Measurements from ENCODE around the gene PTBP2.

Gene PTBP2

DNA sequence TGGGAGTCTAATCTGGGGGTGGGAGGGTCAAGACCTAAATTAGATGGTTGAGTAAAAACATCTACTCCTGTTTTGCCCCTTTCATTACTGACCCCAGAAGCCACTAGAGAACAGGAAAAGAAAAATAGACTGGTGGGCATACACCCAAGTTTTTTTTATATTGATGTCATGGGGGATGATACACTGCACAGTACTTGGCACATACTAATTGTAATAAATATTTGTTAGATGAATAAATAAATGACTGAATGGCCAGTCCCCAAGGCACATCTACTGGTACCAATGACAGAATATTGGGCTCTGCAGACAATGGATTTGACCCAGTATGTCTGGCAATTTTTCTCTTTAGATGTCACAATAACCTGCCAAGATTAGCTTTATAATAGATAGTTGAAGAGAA is 36.8 kb upstream of the PTBP2 start:
- no peaks in the 10 kb centered on the region for H3K36me3 ChIP-seq (ENCODE audit: control insufficient read depth in 1 of 2, insufficient read depth in 2 of 2, low read length in 2 of 2)
- H3K23ac ChIP-seq (ENCODE audit: low read length) = no peak overlapping the region
- no peak overlapping the region for H4K8ac ChIP-seq (ENCODE audit: low read depth, low read length)
- H3K18ac ChIP-seq (ENCODE audit: low read length) = no peak overlapping the region
- H3K4me2 ChIP-seq (ENCODE audit: low read length) = no peak overlapping the region
- H4K12ac ChIP-seq (ENCODE audit: low read depth, low read length) = no peak overlapping the region
- no peak overlapping the region for H3K9ac ChIP-seq (ENCODE audit: low read length)
- no peaks in the 10 kb centered on the region for H3K79me2 ChIP-seq (ENCODE audit: control insufficient read depth, insufficient read depth, low read length, poor library complexity)
- H3K4me1 ChIP-seq (ENCODE audit: control insufficient read depth in 1 of 2, insufficient read depth in 2 of 2, low read length in 2 of 2) = no peaks in the 10 kb centered on the region
- no peak overlapping the region for H4K91ac ChIP-seq (ENCODE audit: low read depth, low read length)
- H2AFZ ChIP-seq (ENCODE audit: insufficient read depth, low read length, poor library complexity) = no peak overlapping the region
- H3K27me3 ChIP-seq (ENCODE audit: insufficient read depth, low read length) = no peaks in the 10 kb centered on the region
- no peak overlapping the region for H3K4ac ChIP-seq (ENCODE audit: low read depth, low read length)
- DNase-seq = no peak
- no peak overlapping the region for H2BK5ac ChIP-seq (ENCODE audit: low read depth, low read length, poor library complexity)
- no peak overlapping the region for H2BK120ac ChIP-seq (ENCODE audit: insufficient read depth, low read length, poor library complexity)
- no peaks in the 10 kb centered on the region for H3K9me3 ChIP-seq (ENCODE audit: insufficient read depth, low read depth, low read length)
- H3K14ac ChIP-seq (ENCODE audit: low read length) = no peak overlapping the region
- no peak overlapping the region for H3K4me3 ChIP-seq (ENCODE audit: low read depth, low read length)
- H3K27ac ChIP-seq (ENCODE audit: low read depth, low read length) = no peak overlapping the region
- H3K79me1 ChIP-seq (ENCODE audit: low read length) = no peaks in the 10 kb centered on the region
- H2BK12ac ChIP-seq (ENCODE audit: low read length) = no peak overlapping the region
- H2AK5ac ChIP-seq (ENCODE audit: low read length) = no peak overlapping the region

DNA sequence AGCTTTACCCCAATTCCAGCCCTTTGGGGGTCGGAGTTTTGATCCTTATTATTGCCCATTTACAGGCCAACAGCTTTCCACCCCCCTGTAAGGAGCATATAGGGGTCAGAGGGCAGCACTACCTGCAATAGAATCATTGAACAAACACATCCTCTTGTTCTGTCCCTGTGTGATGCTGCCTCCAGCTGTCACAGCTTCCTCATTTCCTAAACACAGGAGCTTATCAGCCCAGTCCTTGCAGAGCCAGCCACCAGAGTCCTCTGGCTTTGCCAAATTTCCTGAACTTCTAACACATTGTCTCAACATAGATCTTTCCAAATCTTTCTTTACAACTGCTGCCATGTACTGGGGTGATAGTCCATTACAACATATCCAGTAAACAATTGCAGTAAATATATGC is 32.8 kb upstream of the PTBP2 start:
- no CpG with 5 or more reads among the region's 1 CpG for WGBS (ENCODE audit: extremely low coverage, insufficient coverage, insufficient read length)
- H2BK12ac ChIP-seq (ENCODE audit: low read length) = no peak overlapping the region
- no peak overlapping the region for H3K14ac ChIP-seq (ENCODE audit: low read length)
- no peak overlapping the region for H3K4me3 ChIP-seq (ENCODE audit: low read depth, low read length)
- no peak for DNase-seq
- no peaks in the 10 kb centered on the region for H3K79me1 ChIP-seq (ENCODE audit: low read length)
- no peaks in the 10 kb centered on the region for H3K36me3 ChIP-seq (ENCODE audit: control insufficient read depth in 1 of 2, insufficient read depth in 2 of 2, low read length in 2 of 2)
- H2AFZ ChIP-seq (ENCODE audit: insufficient read depth, low read length, poor library complexity) = no peak overlapping the region
- H3K23ac ChIP-seq (ENCODE audit: low read length) = no peak overlapping the region
- H4K91ac ChIP-seq (ENCODE audit: low read depth, low read length) = no peak overlapping the region
- no peak overlapping the region for H4K12ac ChIP-seq (ENCODE audit: low read depth, low read length)
- no peak overlapping the region for H3K9ac ChIP-seq (ENCODE audit: low read length)
- no peak overlapping the region for H4K8ac ChIP-seq (ENCODE audit: low read depth, low read length)
- no peak overlapping the region for H2AK5ac ChIP-seq (ENCODE audit: low read length)
- no peaks in the 10 kb centered on the region for H3K27me3 ChIP-seq (ENCODE audit: insufficient read depth, low read length)
- H3K4ac ChIP-seq (ENCODE audit: low read depth, low read length) = no peak overlapping the region
- H3K27ac ChIP-seq (ENCODE audit: low read depth, low read length) = no peak overlapping the region
- H3K4me2 ChIP-seq (ENCODE audit: low read length) = no peak overlapping the region
- H2BK120ac ChIP-seq (ENCODE audit: insufficient read depth, low read length, poor library complexity) = no peak overlapping the region
- no peaks in the 10 kb centered on the region for H3K4me1 ChIP-seq (ENCODE audit: control insufficient read depth in 1 of 2, insufficient read depth in 2 of 2, low read length in 2 of 2)
- H3K18ac ChIP-seq (ENCODE audit: low read length) = no peak overlapping the region
- no peaks in the 10 kb centered on the region for H3K79me2 ChIP-seq (ENCODE audit: control insufficient read depth, insufficient read depth, low read length, poor library complexity)
- H2BK5ac ChIP-seq (ENCODE audit: low read depth, low read length, poor library complexity) = no peak overlapping the region
- H3K9me3 ChIP-seq (ENCODE audit: insufficient read depth, low read depth, low read length) = no peaks in the 10 kb centered on the region

DNA sequence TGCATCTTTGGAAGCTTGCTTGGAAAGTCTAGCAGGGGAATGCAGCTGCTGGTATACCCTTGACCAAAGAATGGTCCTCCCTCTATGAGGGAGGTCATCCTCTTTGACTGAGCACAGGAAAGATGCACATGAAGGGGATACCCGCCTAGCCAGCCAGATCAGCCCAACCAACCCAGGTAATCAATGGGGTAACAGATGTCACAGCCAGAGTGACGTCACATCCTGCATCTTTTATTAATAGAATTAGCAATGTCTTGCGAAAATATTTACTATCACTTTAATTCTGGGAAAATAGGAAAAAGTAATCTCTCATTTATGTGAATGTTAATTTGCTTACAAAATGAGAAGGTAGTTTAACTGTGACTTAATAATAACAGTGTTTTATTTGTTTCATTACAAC is 25.6 kb upstream of the PTBP2 start:
- no peak overlapping the region for H3K9ac ChIP-seq (ENCODE audit: low read length)
- no peak overlapping the region for H3K4me2 ChIP-seq (ENCODE audit: low read length)
- no peak overlapping the region for H2BK5ac ChIP-seq (ENCODE audit: low read depth, low read length, poor library complexity)
- no peak overlapping the region for H4K12ac ChIP-seq (ENCODE audit: low read depth, low read length)
- no peaks in the 10 kb centered on the region for H3K36me3 ChIP-seq (ENCODE audit: control insufficient read depth in 1 of 2, insufficient read depth in 2 of 2, low read length in 2 of 2)
- H3K27me3 ChIP-seq (ENCODE audit: insufficient read depth, low read length) = no peaks in the 10 kb centered on the region
- H2BK12ac ChIP-seq (ENCODE audit: low read length) = no peak overlapping the region
- H3K23ac ChIP-seq (ENCODE audit: low read length) = no peak overlapping the region
- no CpG with 5 or more reads among the region's 3 CpGs for WGBS (ENCODE audit: extremely low coverage, insufficient coverage, insufficient read length)
- no peak overlapping the region for H2AK5ac ChIP-seq (ENCODE audit: low read length)
- no peaks in the 10 kb centered on the region for H3K4me1 ChIP-seq (ENCODE audit: control insufficient read depth in 1 of 2, insufficient read depth in 2 of 2, low read length in 2 of 2)
- H3K9me3 ChIP-seq (ENCODE audit: insufficient read depth, low read depth, low read length) = no peaks in the 10 kb centered on the region
- H3K14ac ChIP-seq (ENCODE audit: low read length) = no peak overlapping the region
- no peak overlapping the region for H4K91ac ChIP-seq (ENCODE audit: low read depth, low read length)
- no peaks in the 10 kb centered on the region for H3K79me2 ChIP-seq (ENCODE audit: control insufficient read depth, insufficient read depth, low read length, poor library complexity)
- H2BK120ac ChIP-seq (ENCODE audit: insufficient read depth, low read length, poor library complexity) = no peak overlapping the region
- no peak overlapping the region for H4K8ac ChIP-seq (ENCODE audit: low read depth, low read length)
- H3K4ac ChIP-seq (ENCODE audit: low read depth, low read length) = no peak overlapping the region
- no peaks in the 10 kb centered on the region for H3K79me1 ChIP-seq (ENCODE audit: low read length)
- H2AFZ ChIP-seq (ENCODE audit: insufficient read depth, low read length, poor library complexity) = no peak overlapping the region
- no peak overlapping the region for H3K18ac ChIP-seq (ENCODE audit: low read length)
- H3K27ac ChIP-seq (ENCODE audit: low read depth, low read length) = no peak overlapping the region
- DNase-seq = no peak
- no peak overlapping the region for H3K4me3 ChIP-seq (ENCODE audit: low read depth, low read length)

DNA sequence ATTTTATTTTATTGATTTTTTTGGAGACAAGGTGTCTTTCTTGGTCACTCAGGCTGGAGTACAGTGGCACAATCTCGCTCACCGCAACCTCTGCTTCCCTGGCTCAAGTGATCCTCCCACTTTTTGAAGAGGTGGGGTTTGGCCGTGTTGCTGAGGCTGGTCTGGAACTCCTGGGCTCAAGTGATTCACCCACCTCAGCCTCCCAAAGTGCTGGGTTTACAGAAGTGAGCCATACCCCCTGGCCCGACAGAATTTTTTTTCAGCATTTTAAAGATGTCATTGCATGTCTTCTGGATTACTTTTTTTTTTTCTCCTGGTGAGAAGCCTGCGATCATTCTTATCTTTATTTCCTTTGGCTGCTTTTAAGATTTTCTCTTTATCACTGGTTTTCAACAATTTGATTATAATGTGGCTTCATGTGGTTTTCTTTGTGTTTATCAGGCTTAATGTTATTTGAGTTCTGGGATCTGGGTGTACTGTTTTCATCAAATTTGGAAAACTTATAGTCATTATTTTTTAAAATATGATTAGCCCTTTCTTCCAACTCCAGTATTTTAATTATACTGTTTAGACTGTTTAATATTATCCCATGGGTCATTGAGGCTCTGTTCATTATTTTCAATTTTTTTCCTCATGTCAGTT is 23.1 kb upstream of the PTBP2 start:
- Histone ChIP-seq H2BK5ac (ENCODE audit: low read depth, low read length, poor library complexity) (no peak overlapping the region), H2AK5ac (ENCODE audit: low read length) (no peak overlapping the region), H2BK120ac (ENCODE audit: insufficient read depth, low read length, poor library complexity) (no peak overlapping the region), H2BK12ac (ENCODE audit: low read length) (no peak overlapping the region), H4K8ac (ENCODE audit: low read depth, low read length) (no peak overlapping the region), H3K4ac (ENCODE audit: low read depth, low read length) (no peak overlapping the region), H4K91ac (ENCODE audit: low read depth, low read length) (no peak overlapping the region), H3K79me1 (ENCODE audit: low read length) (no peaks in the 10 kb centered on the region), H4K12ac (ENCODE audit: low read depth, low read length) (no peak overlapping the region), H3K4me1 (ENCODE audit: control insufficient read depth in 1 of 2, insufficient read depth in 2 of 2, low read length in 2 of 2) (no peaks in the 10 kb centered on the region), H3K9me3 (ENCODE audit: insufficient read depth, low read depth, low read length) (no peaks in the 10 kb centered on the region), H3K36me3 (ENCODE audit: control insufficient read depth in 1 of 2, insufficient read depth in 2 of 2, low read length in 2 of 2) (no peaks in the 10 kb centered on the region), H3K23ac (ENCODE audit: low read length) (no peak overlapping the region), H3K4me3 (ENCODE audit: low read depth, low read length) (no peak overlapping the region), H3K27me3 (ENCODE audit: insufficient read depth, low read length) (no peaks in the 10 kb centered on the region), H3K4me2 (ENCODE audit: low read length) (no peak overlapping the region), H3K79me2 (ENCODE audit: control insufficient read depth, insufficient read depth, low read length, poor library complexity) (no peaks in the 10 kb centered on the region), H3K14ac (ENCODE audit: low read length) (no peak overlapping the region), H2AFZ (ENCODE audit: insufficient read depth, low read length, poor library complexity) (no peak overlapping the region), H3K9ac (ENCODE audit: low read length) (no peak overlapping the region), H3K18ac (ENCODE audit: low read length) (no peak overlapping the region), H3K27ac (ENCODE audit: low read depth, low read length) (no peak overlapping the region)
- WGBS (ENCODE audit: extremely low coverage, insufficient coverage, insufficient read length) = no CpG with 5 or more reads among the region's 5 CpGs
- DNase-seq = no peak

Measured in trophoblast cell (in vitro differentiated cells and primary cell).